Fibroblast of lung (primary cell): ENCODE data around the gene MYO1D. TPM values are rescaled to one million over a fixed set of nuclear protein-coding genes. Genes with fewer than 3 reads are reported as not detected.

Source experiments
- DNase-seq, 2 donors: peaks; one replicate each; pipeline versions ENCODE4 v3.0.0 to v3.0.0-alpha.2; 2010; ENCODE audit warnings: low read depth in 2 of 2
- H2AFZ ChIP-seq: 2 replicates; pipeline ENCODE4 v1.5.1; 2012; ENCODE audit warnings: low read length, control low read depth, inconsistent platforms
- H3K27ac ChIP-seq: 2 replicates; pipeline ENCODE4 v1.5.1; 2011; ENCODE audit warnings: low read length, control low read depth; ENCODE audit not compliant: insufficient read depth
- H3K27me3 ChIP-seq: 2 replicates; pipeline ENCODE4 v1.5.1; 2011; ENCODE audit warnings: mild to moderate bottlenecking, low read length; ENCODE audit not compliant: control insufficient read depth, insufficient read depth
- H3K36me3 ChIP-seq: 2 replicates; pipeline ENCODE4 v1.5.1; 2011; ENCODE audit warnings: low read length; ENCODE audit not compliant: control insufficient read depth, insufficient read depth
- H3K4me1 ChIP-seq: 2 replicates; pipeline ENCODE4 v1.5.1; 2011; ENCODE audit warnings: low read length; ENCODE audit not compliant: control insufficient read depth, insufficient read depth; ENCODE audit errors: extremely low read depth
- H3K4me2 ChIP-seq: 2 replicates; pipeline ENCODE4 v1.5.1; 2011; ENCODE audit warnings: low read length, control low read depth; ENCODE audit not compliant: insufficient read depth; ENCODE audit errors: extremely low read depth
- H3K4me3 ChIP-seq, 4 experiments: fragments of 200-600 bp in 1 of 4; sonication (generic) in 1 of 4; replicated peaks in 1 of 4; 2 replicates each; pipeline ENCODE4 v1.5.1; 2011 to 2016; ENCODE audit warnings: low read length in 4 of 4, low read depth in 3 of 4, mild to moderate bottlenecking in 3 of 4, control low read depth in 2 of 4, inconsistent platforms in 1 of 4, mixed read lengths in 1 of 4; ENCODE audit not compliant: insufficient read depth in 1 of 4; ENCODE audit errors: control extremely low read depth in 1 of 4
- H3K79me2 ChIP-seq: 2 replicates; pipeline ENCODE4 v1.5.1; 2012; ENCODE audit warnings: mild to moderate bottlenecking, low read length, inconsistent platforms; ENCODE audit not compliant: control insufficient read depth, insufficient read depth
- H3K9ac ChIP-seq: 2 replicates; pipeline ENCODE4 v1.5.1; 2011; ENCODE audit warnings: mild to moderate bottlenecking, low read length, control low read depth; ENCODE audit not compliant: insufficient read depth
- H3K9me3 ChIP-seq: 2 replicates; pipeline ENCODE4 v1.5.1; 2012; ENCODE audit warnings: low read depth, low read length; ENCODE audit not compliant: control insufficient read depth, insufficient read depth
- H4K20me1 ChIP-seq: 2 replicates; pipeline ENCODE4 v1.5.1; 2011; ENCODE audit warnings: low read length; ENCODE audit not compliant: control insufficient read depth, insufficient read depth; ENCODE audit errors: extremely low read depth
- EZH2 ChIP-seq: IDR thresholded peaks from 2 replicates; pipeline ENCODE4 v1.5.1; 2012; ENCODE audit warnings: low read length, control low read depth, mild to moderate bottlenecking; ENCODE audit errors: missing control alignments
- polyA plus RNA-seq, 2 donors: library from polyadenylated mRNA; depleted of rRNA in 1 of 2; stranded (reverse) in 1 of 2; unstranded in 1 of 2; fragments of >200 nt; gene quantifications; 2 replicates each; pipeline ENCODE4 v1.2.1, GENCODE V29; 2011 to 2012; ENCODE audit warnings: missing spikeins in 1 of 2
- total RNA-seq: library from RNA; depleted of rRNA; stranded (reverse); fragments of >200 nt; gene quantifications from 2 replicates; pipeline ENCODE4 v1.2.1, GENCODE V29; 2014
- TF ChIP-seq, protein P1 (sequence below), 2 donors: IDR thresholded peaks in 1 of 2; conservative IDR thresholded peaks in 1 of 2; 1 replicate in 1 of 2; 2 replicates in 1 of 2; pipeline ENCODE4 v1.5.1; 2011 to 2012; ENCODE audit warnings: low read length in 2 of 2, control low read depth in 1 of 2, inconsistent platforms in 1 of 2, low read depth in 1 of 2, mild to moderate bottlenecking in 1 of 2

Gene MYO1D
- total and polyA plus RNA-seq, 2 donors (not counting 1 experiment from before 2014, with no cell fraction given): 35.0 to 46.6 TPM

DNA sequence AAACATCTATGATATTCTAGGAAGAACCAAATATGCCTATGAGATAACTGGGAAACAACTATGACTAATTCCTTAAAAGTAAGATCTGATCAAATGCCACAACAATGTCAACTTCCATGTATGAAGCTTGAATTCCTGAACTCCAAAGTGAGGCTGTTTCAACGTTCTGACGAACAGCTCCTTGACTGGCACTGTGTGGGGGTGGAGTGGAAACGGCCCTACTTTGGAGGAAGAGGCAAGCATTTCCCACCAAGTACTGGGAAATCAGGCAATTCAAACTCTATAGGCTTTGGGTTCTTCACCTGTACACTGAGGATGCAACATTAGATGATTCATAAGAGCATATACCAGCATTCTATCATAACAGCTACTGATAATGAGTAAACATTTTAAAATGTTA lies 203.0 kb downstream of the MYO1D start:
- Histone ChIP-seq H3K4me2 (no peak overlapping the region), H4K20me1 (no peaks in the 10 kb centered on the region), H3K36me3 (no peaks in the 10 kb centered on the region), H3K9me3 (no peaks in the 10 kb centered on the region), H3K79me2 (no peaks in the 10 kb centered on the region), H3K4me3 (no peak overlapping the region), H3K27ac (no peak overlapping the region), H2AFZ (no peak overlapping the region), H3K4me1 (no peaks in the 10 kb centered on the region), H3K27me3 (no peaks in the 10 kb centered on the region), H3K9ac (no peak overlapping the region)
- TF ChIP-seq, protein P1, sequence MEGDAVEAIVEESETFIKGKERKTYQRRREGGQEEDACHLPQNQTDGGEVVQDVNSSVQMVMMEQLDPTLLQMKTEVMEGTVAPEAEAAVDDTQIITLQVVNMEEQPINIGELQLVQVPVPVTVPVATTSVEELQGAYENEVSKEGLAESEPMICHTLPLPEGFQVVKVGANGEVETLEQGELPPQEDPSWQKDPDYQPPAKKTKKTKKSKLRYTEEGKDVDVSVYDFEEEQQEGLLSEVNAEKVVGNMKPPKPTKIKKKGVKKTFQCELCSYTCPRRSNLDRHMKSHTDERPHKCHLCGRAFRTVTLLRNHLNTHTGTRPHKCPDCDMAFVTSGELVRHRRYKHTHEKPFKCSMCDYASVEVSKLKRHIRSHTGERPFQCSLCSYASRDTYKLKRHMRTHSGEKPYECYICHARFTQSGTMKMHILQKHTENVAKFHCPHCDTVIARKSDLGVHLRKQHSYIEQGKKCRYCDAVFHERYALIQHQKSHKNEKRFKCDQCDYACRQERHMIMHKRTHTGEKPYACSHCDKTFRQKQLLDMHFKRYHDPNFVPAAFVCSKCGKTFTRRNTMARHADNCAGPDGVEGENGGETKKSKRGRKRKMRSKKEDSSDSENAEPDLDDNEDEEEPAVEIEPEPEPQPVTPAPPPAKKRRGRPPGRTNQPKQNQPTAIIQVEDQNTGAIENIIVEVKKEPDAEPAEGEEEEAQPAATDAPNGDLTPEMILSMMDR (conservative IDR thresholded peaks at IDR 0.05 in 1 of 2, IDR thresholded peaks at IDR 0.05 in 1 of 2; ENCODE audit: low read depth in 1 of 2, low read length in 2 of 2): no peak
- no peak for TF ChIP-seq EZH2
- no peak for DNase-seq

DNA sequence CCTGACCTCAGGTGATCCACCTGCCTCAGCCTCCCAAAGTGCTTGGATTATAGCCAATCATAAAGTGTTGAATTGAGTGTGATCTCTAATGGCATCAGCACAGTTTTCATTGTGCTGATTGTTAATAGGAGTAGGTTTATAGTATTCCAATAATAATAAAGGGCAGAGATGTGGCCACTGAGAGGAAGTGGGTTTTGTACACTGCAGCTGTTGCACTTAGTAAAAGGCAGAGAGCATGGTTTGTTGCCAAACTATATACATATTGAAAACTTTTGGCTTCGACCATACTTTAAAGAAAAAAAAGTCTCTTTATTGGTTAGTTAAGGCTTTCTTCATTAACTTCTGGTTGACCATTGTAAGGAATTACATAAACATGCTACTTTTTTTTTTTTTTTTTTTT lies 204.2 kb downstream of the MYO1D start:
- H3K27ac ChIP-seq: no peak overlapping the region
- H3K9me3 ChIP-seq: no peaks in the 10 kb centered on the region
- H3K4me3 ChIP-seq: no peak overlapping the region
- no peak overlapping the region for H2AFZ ChIP-seq
- H3K27me3 ChIP-seq: no peaks in the 10 kb centered on the region
- no peaks in the 10 kb centered on the region for H3K4me1 ChIP-seq
- TF ChIP-seq, protein P1 (conservative IDR thresholded peaks at IDR 0.05 in 1 of 2, IDR thresholded peaks at IDR 0.05 in 1 of 2; ENCODE audit: low read depth in 1 of 2, low read length in 2 of 2): no peak
- TF ChIP-seq EZH2: no peak
- no peak overlapping the region for H3K9ac ChIP-seq
- H4K20me1 ChIP-seq: no peaks in the 10 kb centered on the region
- no peak for DNase-seq
- H3K4me2 ChIP-seq: no peak overlapping the region
- H3K36me3 ChIP-seq: no peaks in the 10 kb centered on the region
- no peaks in the 10 kb centered on the region for H3K79me2 ChIP-seq

DNA sequence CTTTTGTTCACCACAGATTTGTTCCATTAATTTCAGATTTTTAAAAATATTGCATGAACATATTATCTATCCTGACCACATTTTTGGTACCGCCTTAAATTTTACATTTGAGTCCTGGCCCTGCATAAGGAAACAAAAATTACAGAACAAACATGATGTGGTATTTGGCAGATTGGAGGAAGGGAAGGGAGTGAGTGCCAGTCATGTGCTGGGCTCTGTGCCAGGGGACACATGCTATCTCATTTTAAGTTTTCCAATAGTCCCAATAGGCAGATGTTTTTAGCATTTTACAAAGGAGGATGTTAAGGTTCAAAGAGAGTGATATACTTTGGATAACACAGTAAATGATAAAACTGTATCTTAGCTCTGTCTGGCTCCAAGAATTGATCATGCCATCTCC lies 205.0 kb downstream of the MYO1D start:
- Histone ChIP-seq H3K4me2 (no peak overlapping the region), H3K79me2 (no peaks in the 10 kb centered on the region), H2AFZ (no peak overlapping the region), H3K27ac (no peak overlapping the region), H3K27me3 (no peaks in the 10 kb centered on the region), H3K36me3 (no peaks in the 10 kb centered on the region), H3K4me3 (no peak overlapping the region), H4K20me1 (no peaks in the 10 kb centered on the region), H3K9ac (no peak overlapping the region), H3K4me1 (no peaks in the 10 kb centered on the region), H3K9me3 (no peaks in the 10 kb centered on the region)
- TF ChIP-seq, protein P1 (conservative IDR thresholded peaks at IDR 0.05 in 1 of 2, IDR thresholded peaks at IDR 0.05 in 1 of 2; ENCODE audit: low read depth in 1 of 2, low read length in 2 of 2): no peak
- no peak for TF ChIP-seq EZH2
- peak in 1 of 2 donors; percentile 11 for DNase-seq
